Suprapubic skin (tissue), 4 donors: ENCODE results near the gene HUS1. TPM values are rescaled to one million over a fixed set of nuclear protein-coding genes. Genes with fewer than 3 reads are reported as not detected.

Source experiments
- DNase-seq, 2 donors: peaks; one replicate each; pipeline ENCODE4 v3.0.0-alpha.2; 2019; ENCODE audit warnings: low spot score in 2 of 2
- H3K27ac ChIP-seq: fragments of 200-600 bp; sonication (generic); one replicate; pipeline ENCODE4 v1.5.1; 2019
- H3K27me3 ChIP-seq: fragments of 200-600 bp; sonication (generic); one replicate; pipeline ENCODE4 v1.5.1; 2019
- H3K36me3 ChIP-seq: fragments of 200-600 bp; sonication (generic); one replicate; pipeline ENCODE4 v1.5.1; 2019
- H3K4me1 ChIP-seq: fragments of 200-600 bp; sonication (generic); one replicate; pipeline ENCODE4 v1.5.1; 2019
- H3K4me3 ChIP-seq: fragments of 200-600 bp; sonication (generic); one replicate; pipeline ENCODE4 v1.5.1; 2019; ENCODE audit warnings: mild to moderate bottlenecking
- H3K9me3 ChIP-seq: fragments of 200-600 bp; sonication (generic); one replicate; pipeline ENCODE4 v1.5.1; 2019
- EP300 ChIP-seq: sonication (generic); formaldehyde crosslinking; IDR thresholded peaks from one replicate; pipeline ENCODE4 v1.6.1; 2017; ENCODE audit warnings: antibody characterized with exemption
- POLR2A ChIP-seq, 2 donors: fragments of 450-650 bp; IDR thresholded peaks; one replicate each; pipeline ENCODE4 v1.6.1; 2017; ENCODE audit warnings: antibody characterized with exemption in 2 of 2, mild to moderate bottlenecking in 2 of 2, moderate library complexity in 2 of 2
- POLR2AphosphoS5 ChIP-seq, 3 donors: sonication (generic); formaldehyde crosslinking; IDR thresholded peaks; one replicate each; pipeline ENCODE4 v1.6.1; 2017; ENCODE audit warnings: antibody characterized with exemption in 3 of 3
- WGBS: methylation state at CpG from one replicate; pipeline ENCODE4 v1.1.5; 2018; 5-methylcytosine and 5-hydroxymethylcytosine counted together
- total RNA-seq, 4 donors: library from RNA; depleted of rRNA; stranded (reverse); fragments of >200 nt; gene quantifications; one replicate each; pipeline ENCODE4 v1.1.0, GENCODE V29; 2016
- TF ChIP-seq, protein P1 (sequence below), 2 donors: fragments of 200-600 bp in 1 of 2; fragments of 450-650 bp in 1 of 2; sonication (generic) in 1 of 2; IDR thresholded peaks; one replicate each; pipeline ENCODE4 v1.5.1; 2016 to 2019; ENCODE audit warnings: antibody characterized with exemption in 2 of 2, mild to moderate bottlenecking in 1 of 2, moderate library complexity in 1 of 2

The HUS1 gene
- total RNA-seq, 4 donors from 2014 or later = 14.4 to 56.2 (median 21.5) TPM

DNA sequence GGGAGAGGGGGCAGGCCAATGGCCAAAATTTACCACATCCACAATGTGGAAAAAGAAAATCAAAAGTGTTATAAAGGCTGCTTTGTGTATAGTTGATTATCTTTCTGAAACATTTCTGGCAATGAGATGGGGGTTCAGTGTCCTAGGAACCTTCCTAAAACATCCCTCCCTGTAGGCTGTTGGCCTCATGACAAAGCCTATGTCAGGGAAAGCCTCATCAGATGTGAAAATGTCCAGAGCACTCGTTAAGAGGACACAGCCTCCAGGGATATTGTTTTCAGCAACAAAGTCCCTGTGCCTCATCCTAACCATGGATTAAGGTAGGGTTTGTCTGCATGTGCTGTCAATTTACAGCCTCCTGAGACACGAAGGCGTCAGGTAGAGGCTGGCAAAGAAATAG, 32.5 kb upstream of the HUS1 start:
- 50% methylated on average over 3 of the region's 3 CpGs for WGBS
- Histone ChIP-seq H3K4me1 (no peaks in the 10 kb centered on the region), H3K27me3 (no peaks in the 10 kb centered on the region), H3K9me3 (no peaks in the 10 kb centered on the region), H3K4me3 (no peak overlapping the region), H3K27ac (no peak overlapping the region), H3K36me3 (no peaks in the 10 kb centered on the region)
- DNase-seq = no peak
- TF ChIP-seq POLR2AphosphoS5 (IDR thresholded peaks at IDR 0.05) (no peak), POLR2A (IDR thresholded peaks at IDR 0.05) (no peak), EP300 (no peak)
- TF ChIP-seq, protein P1, sequence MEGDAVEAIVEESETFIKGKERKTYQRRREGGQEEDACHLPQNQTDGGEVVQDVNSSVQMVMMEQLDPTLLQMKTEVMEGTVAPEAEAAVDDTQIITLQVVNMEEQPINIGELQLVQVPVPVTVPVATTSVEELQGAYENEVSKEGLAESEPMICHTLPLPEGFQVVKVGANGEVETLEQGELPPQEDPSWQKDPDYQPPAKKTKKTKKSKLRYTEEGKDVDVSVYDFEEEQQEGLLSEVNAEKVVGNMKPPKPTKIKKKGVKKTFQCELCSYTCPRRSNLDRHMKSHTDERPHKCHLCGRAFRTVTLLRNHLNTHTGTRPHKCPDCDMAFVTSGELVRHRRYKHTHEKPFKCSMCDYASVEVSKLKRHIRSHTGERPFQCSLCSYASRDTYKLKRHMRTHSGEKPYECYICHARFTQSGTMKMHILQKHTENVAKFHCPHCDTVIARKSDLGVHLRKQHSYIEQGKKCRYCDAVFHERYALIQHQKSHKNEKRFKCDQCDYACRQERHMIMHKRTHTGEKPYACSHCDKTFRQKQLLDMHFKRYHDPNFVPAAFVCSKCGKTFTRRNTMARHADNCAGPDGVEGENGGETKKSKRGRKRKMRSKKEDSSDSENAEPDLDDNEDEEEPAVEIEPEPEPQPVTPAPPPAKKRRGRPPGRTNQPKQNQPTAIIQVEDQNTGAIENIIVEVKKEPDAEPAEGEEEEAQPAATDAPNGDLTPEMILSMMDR (IDR thresholded peaks at IDR 0.05) = no peak

DNA sequence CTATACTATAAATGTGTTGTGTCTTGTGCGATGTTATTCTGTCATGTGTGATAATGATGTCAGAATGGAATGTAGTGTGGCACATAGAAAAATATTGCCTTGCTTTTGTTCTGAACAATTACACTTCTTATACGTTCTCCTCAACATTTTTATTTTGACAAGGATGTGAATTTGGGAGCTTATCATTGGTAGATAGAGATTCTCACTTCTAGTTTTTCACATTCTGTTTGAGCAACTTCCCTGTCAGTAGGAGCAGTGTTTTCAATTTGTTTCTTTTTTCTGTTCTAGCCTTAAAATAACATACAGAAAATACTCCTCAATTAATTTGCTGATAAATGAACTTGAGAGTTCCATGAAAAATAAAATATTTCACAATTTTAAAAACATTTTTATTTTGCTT, 31.9 kb upstream of the HUS1 start:
- Histone ChIP-seq H3K4me3 (no peak overlapping the region), H3K36me3 (no peaks in the 10 kb centered on the region), H3K27ac (no peak overlapping the region), H3K27me3 (no peaks in the 10 kb centered on the region), H3K4me1 (no peaks in the 10 kb centered on the region), H3K9me3 (no peaks in the 10 kb centered on the region)
- no peak for DNase-seq
- 52% methylated on average over 2 of the region's 2 CpGs for WGBS
- TF ChIP-seq EP300 (no peak), POLR2A (IDR thresholded peaks at IDR 0.05) (no peak), POLR2AphosphoS5 (IDR thresholded peaks at IDR 0.05) (no peak)
- TF ChIP-seq, protein P1 (IDR thresholded peaks at IDR 0.05) = no peak

DNA sequence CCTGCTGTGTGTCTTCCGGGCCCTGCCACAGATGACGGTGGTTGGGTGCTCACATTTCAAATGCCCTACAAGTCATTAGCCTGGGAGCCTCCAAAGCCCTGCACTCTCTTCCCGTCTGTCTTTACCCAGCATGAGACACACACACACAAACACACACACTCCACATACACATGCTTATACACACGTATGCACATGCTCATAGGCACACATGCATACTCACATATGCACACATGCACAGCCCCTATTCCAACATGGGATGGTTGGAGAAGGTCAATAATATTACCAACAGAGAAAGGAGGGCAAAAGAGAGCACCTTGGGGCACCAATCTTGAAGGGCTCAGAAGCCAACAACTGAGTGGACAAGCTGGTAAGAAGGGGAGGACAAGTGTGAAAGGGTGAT, 30.5 kb upstream of the HUS1 start:
- Histone ChIP-seq H3K27me3 (no peaks in the 10 kb centered on the region), H3K4me3 (no peak overlapping the region), H3K9me3 (no peaks in the 10 kb centered on the region), H3K27ac (no peak overlapping the region), H3K36me3 (no peaks in the 10 kb centered on the region), H3K4me1 (no peaks in the 10 kb centered on the region)
- DNase-seq = no peak
- TF ChIP-seq POLR2A (IDR thresholded peaks at IDR 0.05) = no peak
- no peak for TF ChIP-seq POLR2AphosphoS5 (IDR thresholded peaks at IDR 0.05)
- TF ChIP-seq EP300 = no peak
- TF ChIP-seq, protein P1 (IDR thresholded peaks at IDR 0.05) = no peak
- 81% methylated on average over 4 of the region's 4 CpGs for whole genome bisulfite sequencing

DNA sequence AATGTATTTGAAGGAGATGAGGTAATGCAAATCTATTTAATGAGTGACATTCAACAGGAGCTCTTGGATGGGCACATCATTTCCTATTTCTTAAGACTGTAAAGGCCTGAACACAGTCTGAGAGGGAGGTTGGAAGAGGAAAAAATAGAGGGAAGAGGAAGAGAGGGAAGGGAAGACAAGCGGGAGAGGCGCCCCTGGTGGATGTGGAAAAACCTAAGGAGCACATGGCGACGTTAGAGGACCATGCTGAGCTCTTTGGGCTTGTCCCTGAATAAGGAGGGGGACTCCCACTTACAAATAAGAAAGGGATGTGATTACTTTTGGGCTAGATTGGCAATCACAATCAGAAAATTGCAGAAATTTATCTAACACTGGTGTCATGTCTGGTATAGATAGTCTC, 29.8 kb upstream of the HUS1 start:
- TF ChIP-seq, protein P1 (IDR thresholded peaks at IDR 0.05) = no peak
- TF ChIP-seq EP300 = no peak
- no peak for TF ChIP-seq POLR2AphosphoS5 (IDR thresholded peaks at IDR 0.05)
- no peak for TF ChIP-seq POLR2A (IDR thresholded peaks at IDR 0.05)
- WGBS = 81% methylated on average over 4 of the region's 4 CpGs
- Histone ChIP-seq H3K27me3 (no peaks in the 10 kb centered on the region), H3K4me3 (no peak overlapping the region), H3K9me3 (no peaks in the 10 kb centered on the region), H3K27ac (no peak overlapping the region), H3K36me3 (no peaks in the 10 kb centered on the region), H3K4me1 (no peaks in the 10 kb centered on the region)
- DNase-seq = no peak

DNA sequence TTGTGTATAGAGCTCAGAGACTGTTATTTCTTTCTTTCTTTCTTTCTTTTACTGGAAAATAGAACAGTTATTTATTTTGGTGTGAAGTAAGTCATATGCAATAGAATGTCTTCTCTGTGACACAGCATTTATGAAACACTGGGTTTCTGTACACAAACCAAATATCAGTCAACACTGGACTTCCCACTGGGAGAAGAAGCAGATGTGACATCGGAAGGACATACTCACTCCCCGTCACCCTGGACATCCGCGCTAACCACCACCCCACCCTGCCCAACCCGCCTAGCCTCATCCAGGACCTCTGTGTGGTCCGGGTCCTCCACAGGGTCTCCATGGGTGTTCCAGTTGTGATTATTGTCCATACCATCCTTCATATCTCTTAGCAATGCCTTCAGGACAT, 27.5 kb upstream of the HUS1 start:
- WGBS = 80% methylated on average over 6 of the region's 6 CpGs

More for the DNA sequence above, 27.5 kb upstream of the HUS1 start:
- H3K36me3 ChIP-seq = no peaks in the 10 kb centered on the region
- TF ChIP-seq POLR2A (IDR thresholded peaks at IDR 0.05) (no peak), EP300 (no peak), POLR2AphosphoS5 (IDR thresholded peaks at IDR 0.05) (no peak)
- TF ChIP-seq, protein P1 (IDR thresholded peaks at IDR 0.05) = no peak
- no peak overlapping the region for H3K4me3 ChIP-seq
- no peaks in the 10 kb centered on the region for H3K9me3 ChIP-seq
- H3K4me1 ChIP-seq = no peaks in the 10 kb centered on the region
- DNase-seq = no peak
- H3K27me3 ChIP-seq = no peaks in the 10 kb centered on the region
- H3K27ac ChIP-seq = no peak overlapping the region
